Superior temporal gyrus (tissue), 1 donor: ENCODE results near the gene RPH3AL.
"Not testable (repeated sequence)": the region's sequence is repeated elsewhere in the genome, so short reads cannot be mapped to it uniquely, and the experiment has no call there.

Experiments used
- DNase-seq: peaks from one replicate; pipeline ENCODE4 v3.0.0-alpha.2; 2016; ENCODE audit errors: extremely low spot score

RPH3AL gene

GRCh38 chr17:226108-227077, 126.2 kb downstream of the RPH3AL start:
- DNase-seq = peak; percentile 42

GRCh38 chr17:225551-225950, 127.1 kb downstream of the RPH3AL start:
- DNase-seq = no peak

GRCh38 chr17:224576-224975, 128.0 kb downstream of the RPH3AL start:
- DNase-seq = not testable (repeated sequence)

- no peak for DNase-seq
These were observed 128.7 kb downstream of the RPH3AL start for GRCh38 chr17:223723-224471.

- no peak for DNase-seq
These were observed 130.4 kb downstream of the RPH3AL start for GRCh38 chr17:222172-222571.

GRCh38 chr17:219696-220095, 132.9 kb downstream of the RPH3AL start:
- DNase-seq = no peak

- DNase-seq = no peak
These were observed 134.0 kb downstream of the RPH3AL start for GRCh38 chr17:218432-219110.

GRCh38 chr17:216625-217024, 136.0 kb downstream of the RPH3AL start:
- DNase-seq = no peak

GRCh38 chr17:215563-216478, 136.8 kb downstream of the RPH3AL start:
- not testable (repeated sequence) for DNase-seq

- no peak for DNase-seq
These were observed 137.7 kb downstream of the RPH3AL start for GRCh38 chr17:214881-215331.

- no peak for DNase-seq
These were observed 139.1 kb downstream of the RPH3AL start for GRCh38 chr17:213286-214105.

- DNase-seq = no peak
These were observed 142.2 kb downstream of the RPH3AL start for GRCh38 chr17:210402-210801.

GRCh38 chr17:208429-208828, 144.2 kb downstream of the RPH3AL start:
- no peak for DNase-seq

GRCh38 chr17:207775-208174, 144.8 kb downstream of the RPH3AL start:
- no peak for DNase-seq

- DNase-seq = no peak
These were observed 145.6 kb downstream of the RPH3AL start for GRCh38 chr17:206941-207560.

GRCh38 chr17:206484-206883, 146.1 kb downstream of the RPH3AL start:
- DNase-seq = not testable (repeated sequence)

GRCh38 chr17:205817-206216, 146.8 kb downstream of the RPH3AL start:
- no peak for DNase-seq

GRCh38 chr17:205148-205669, 147.4 kb downstream of the RPH3AL start:
- no peak for DNase-seq

- DNase-seq = no peak
These were observed 148.0 kb downstream of the RPH3AL start for GRCh38 chr17:204427-205147.
